GM12878 (cell line): ENCODE measurements around the gene GPAT3. TPM values are rescaled to one million over a fixed set of nuclear protein-coding genes. Genes with fewer than 3 reads are reported as not detected.
A peak's percentile ranks its signal among the peaks of the same experiment; 100 is the strongest.

ENCODE experiments used
- ATAC-seq: fragments of 200-7000 bp; cut with Tn5 transposase; 3 replicates; pipeline ENCODE4 v1.9.1; 2020; ENCODE audit warnings: mild to moderate bottlenecking, moderate library complexity
- BruUV-seq: library from RNA; stranded (reverse); fragments of 400-500 nt; replicated peaks from 2 replicates; lab custom pipeline; 2021; lab: Mats Ljungman, UMichigan
- CTCF ChIA-PET: fragments of 300-600 bp; sonication (Branson Sonifier 250); formaldehyde crosslinking; extraction: SDS; loops from one replicate; lab custom pipeline; 2021; ENCODE audit warnings: inconsistent platforms; lab: Yijun Ruan, JAX
- POLR2A ChIA-PET: fragments of 350-600 bp; formaldehyde crosslinking; extraction: SDS; loops from one replicate; lab custom pipeline; 2021; ENCODE audit warnings: inconsistent platforms; lab: Charles Lee
- RAD21 ChIA-PET: fragments of 300-600 bp; sonication (Branson Sonifier 250); formaldehyde crosslinking; loops from one replicate; lab custom pipeline; 2023; ENCODE audit warnings: antibody characterized with exemption; ENCODE audit not compliant: unreplicated experiment; lab: Charles Lee
- SMC1A ChIA-PET: fragments of 300-600 bp; sonication (Branson Sonifier 250); formaldehyde crosslinking; loops from one replicate; lab custom pipeline; 2023; ENCODE audit not compliant: unreplicated experiment, uncharacterized antibody; lab: Charles Lee
- DNase-seq: peaks from one replicate; pipeline ENCODE4 v3.0.0-alpha.2; 2011; ENCODE audit warnings: low read depth, low spot score
- FAIRE-seq: peaks from 3 replicates; lab custom pipeline; 2011; peaks lifted over from hg19 to GRCh38; lab: Jason Lieb, UNC
- H2AFZ ChIP-seq: 2 replicates; pipeline ENCODE4 v1.6.0; 2011; ENCODE audit warnings: low read depth, low read length, control low read depth; ENCODE audit not compliant: control insufficient read depth
- H3K27ac ChIP-seq: 2 replicates; pipeline ENCODE4 v1.5.1; 2011; ENCODE audit warnings: control low read depth; ENCODE audit not compliant: control insufficient read depth, insufficient read depth
- H3K27me3 ChIP-seq, 2 experiments: replicated peaks in 1 of 2; 2 replicates each; pipeline versions ENCODE4 v1.6.0 to v1.6.1; 2011; ENCODE audit warnings: low read length in 1 of 2; ENCODE audit not compliant: control insufficient read depth in 2 of 2, insufficient read depth in 2 of 2
- H3K36me3 ChIP-seq, 2 experiments: 2 replicates each; pipeline ENCODE4 v1.5.1; 2011; ENCODE audit warnings: low read length in 1 of 2; ENCODE audit not compliant: control insufficient read depth in 2 of 2, insufficient read depth in 2 of 2
- H3K4me1 ChIP-seq: 2 replicates; pipeline ENCODE4 v1.6.1; 2011; ENCODE audit warnings: mild to moderate bottlenecking, low read length, moderate library complexity, mixed read lengths; ENCODE audit not compliant: control insufficient read depth, insufficient read depth
- H3K4me2 ChIP-seq: 2 replicates; pipeline ENCODE4 v1.6.0; 2011; ENCODE audit warnings: control low read depth; ENCODE audit not compliant: control insufficient read depth, insufficient read depth
- H3K4me3 ChIP-seq: fragments of 200-600 bp; sonication (generic); 2 replicates; pipeline ENCODE4 v1.5.1; 2016
- H3K79me2 ChIP-seq: 2 replicates; pipeline ENCODE4 v1.6.0; 2011; ENCODE audit warnings: low read length; ENCODE audit not compliant: control insufficient read depth, insufficient read depth
- H3K9ac ChIP-seq: 2 replicates; pipeline ENCODE4 v1.8.0; 2011; ENCODE audit warnings: low read length, control low read depth, mixed read lengths; ENCODE audit not compliant: control insufficient read depth, insufficient read depth
- H3K9me3 ChIP-seq: replicated peaks from 3 replicates; pipeline ENCODE4 v1.5.1; 2011; ENCODE audit warnings: mild to moderate bottlenecking, low read length; ENCODE audit not compliant: control insufficient read depth, insufficient read depth
- H4K20me1 ChIP-seq: 2 replicates; pipeline ENCODE4 v1.6.0; 2011; ENCODE audit not compliant: control insufficient read depth, insufficient read depth
- EP300 ChIP-seq, 2 experiments: fragments of 150-350 bp in 1 of 2; IDR thresholded peaks; 2 replicates each; pipeline ENCODE4 v1.6.1; 2011 to 2012; ENCODE audit warnings: low read depth in 2 of 2, low read length in 2 of 2, borderline replicate concordance in 1 of 2, improper control_type of control experiment in 1 of 2, inconsistent platforms in 1 of 2; ENCODE audit not compliant: control insufficient read depth in 1 of 2
- JUNB ChIP-seq: IDR thresholded peaks from 2 replicates; pipeline ENCODE4 v1.6.1; 2016; ENCODE audit warnings: antibody characterized with exemption, mild to moderate bottlenecking
- MEF2A ChIP-seq: IDR thresholded peaks from 2 replicates; pipeline ENCODE4 v1.6.1; 2011; ENCODE audit warnings: low read depth, mild to moderate bottlenecking, low read length, moderate library complexity; ENCODE audit not compliant: insufficient read depth
- MTA2 ChIP-seq: fragments of 450-650 bp; IDR thresholded peaks from 2 replicates; pipeline ENCODE4 v1.6.1; 2016; ENCODE audit warnings: low read depth, mild to moderate bottlenecking, moderate library complexity
- NBN ChIP-seq: fragments of 450-650 bp; IDR thresholded peaks from 2 replicates; pipeline ENCODE4 v1.6.1; 2016
- NFIC ChIP-seq: IDR thresholded peaks from 2 replicates; pipeline ENCODE4 v1.6.1; 2012; ENCODE audit warnings: low read depth, mild to moderate bottlenecking, inconsistent platforms, low read length, moderate library complexity
- PAX5 ChIP-seq: IDR thresholded peaks from 2 replicates; pipeline ENCODE4 v1.6.1; 2011; ENCODE audit warnings: low read depth, low read length, borderline replicate concordance
- RFX5 ChIP-seq: IDR thresholded peaks from 2 replicates; pipeline ENCODE4 v1.6.1; 2011; ENCODE audit warnings: low read depth, low read length, improper control_type of control experiment
- RUNX3 ChIP-seq: IDR thresholded peaks from 2 replicates; pipeline ENCODE4 v1.6.1; 2012; ENCODE audit warnings: low read length, inconsistent platforms
- SMAD1 ChIP-seq: fragments of 450-650 bp; IDR thresholded peaks from 2 replicates; pipeline ENCODE4 v1.6.1; 2018; ENCODE audit warnings: mild to moderate bottlenecking, low read depth; ENCODE audit not compliant: partially characterized antibody
- TCF7 ChIP-seq: IDR thresholded peaks from 2 replicates; pipeline ENCODE4 v1.6.1; 2014; ENCODE audit warnings: antibody characterized with exemption, borderline replicate concordance
- YY1 ChIP-seq: IDR thresholded peaks from 2 replicates; pipeline ENCODE4 v1.6.1; 2011; ENCODE audit warnings: low read depth, mild to moderate bottlenecking, low read length
- WGBS: methylation state at CpG from one replicate; pipeline ENCODE4 v1.1.6; 2016; ENCODE audit warnings: low lambda C conversion rate; ENCODE audit not compliant: insufficient replicate concordance, insufficient coverage; ENCODE audit errors: missing lambda C conversion rate; 5-methylcytosine and 5-hydroxymethylcytosine counted together
- in situ Hi-C: fragments of 300-500 bp; cut with MboI; formaldehyde crosslinking; loops from 9 replicates; pipeline ENCODE4 v1.14.3; 2018; ENCODE audit warnings: mixed read lengths
- intact Hi-C: fragments of 100-400 bp; cut with micrococcal nuclease; formaldehyde crosslinking; loops from one replicate; pipeline ENCODE4 v1.14.2; 2022; ENCODE audit not compliant: unreplicated experiment
- polyA plus RNA-seq, 11 experiments: library from polyadenylated mRNA; depleted of rRNA in 4 of 11; unstranded in 6 of 11; stranded (reverse) in 5 of 11; fragments of >200 nt; fragmentation: Nextera tagmentation in 4 of 11; fragmentation: Illumina TruSeq in 1 of 11; extraction: Ambion mirVana in 4 of 11; extraction: Trizol in 1 of 11; gene quantifications; 1 replicate in 1 of 11; 2 replicates in 10 of 11; pipeline versions ENCODE4 v1.2.1 to v1.2.3, GENCODE V29; 2011 to 2016; ENCODE audit warnings: inconsistent platforms in 2 of 11, missing spikeins in 2 of 11, low read depth in 1 of 11
- total RNA-seq, 4 experiments: library from RNA; depleted of rRNA in 3 of 4; stranded (reverse); fragments of >200 nt in 3 of 4; fragmentation: Illumina TruSeq in 1 of 4; extraction: Trizol in 1 of 4; gene quantifications; 2 replicates each; pipeline versions ENCODE4 v1.2.1 to v1.2.3, GENCODE V29; 2013 to 2021
- TF ChIP-seq, protein P1 (sequence below): fragments of 450-650 bp; formaldehyde crosslinking; IDR thresholded peaks from 2 replicates; pipeline ENCODE4 v1.4.0; 2020; ENCODE audit warnings: mild to moderate bottlenecking, moderate library complexity
- TF ChIP-seq, protein P2 (sequence below): fragments of 450-650 bp; IDR thresholded peaks from 2 replicates; pipeline ENCODE4 v1.6.1; 2017; ENCODE audit warnings: mild to moderate bottlenecking

GPAT3 gene
- total and polyA plus RNA-seq, 10 of the 15 experiments (the other 5 are each of a cell fraction or from before 2014, with no cell fraction given), result 0.26 to 1.1 (median 0.52) TPM

DNA sequence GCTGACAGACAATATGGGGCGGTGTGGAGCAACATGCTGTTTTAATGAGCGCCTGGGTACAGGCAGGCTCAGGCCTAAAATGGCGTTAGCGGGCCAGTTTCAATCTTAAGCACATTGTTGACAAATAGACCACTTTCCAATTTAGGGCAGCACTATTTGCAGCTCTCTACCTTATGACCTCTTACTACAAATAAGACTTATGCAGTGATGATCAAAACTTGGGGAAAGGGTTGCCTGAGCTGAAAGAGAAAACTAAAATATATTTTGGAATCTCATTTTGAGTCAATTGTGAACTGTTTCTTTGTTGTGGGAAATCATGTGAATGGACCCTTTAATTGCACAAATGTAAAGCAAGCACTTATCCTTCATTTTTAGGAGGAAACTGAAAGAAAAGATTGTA lies 25.5 kb upstream of the GPAT3 start:
- no TSS peak for BruUV-seq
- no peak overlapping the region for H3K27ac ChIP-seq
- ChIA-PET SMC1A (interaction anchor here (0.7 to 3.7 kb wide), 10 partner anchors 11 to 136 kb away, joined by 3 to 18 read pairs (median 3); no protein-coding TSS in a partner anchor), RAD21 (interaction anchor here (0.8 to 3.1 kb wide), 6 partner anchors 25 to 135 kb away, joined by 3 to 12 read pairs (median 3); partner anchors contain the start of gene GPAT3), POLR2A (no interaction called here), CTCF (interaction anchor here (1.2 to 4.4 kb wide), 3 partner anchors 25 to 133 kb away, joined by 4 to 85 read pairs (median 39); partner anchors contain the start of gene GPAT3)
- H2AFZ ChIP-seq, result no peak overlapping the region
- H3K27me3 ChIP-seq, result no peaks in the 10 kb centered on the region
- FAIRE-seq (no peak), DNase-seq (no peak), ATAC-seq (peak; percentile 79)
- H3K79me2 ChIP-seq, result no peaks in the 10 kb centered on the region
- intact Hi-C loops, result no loop called here
- no peak overlapping the region for H3K4me3 ChIP-seq
- no peak overlapping the region for H3K4me2 ChIP-seq
- 34% methylated on average over 4 of the region's 4 CpGs for WGBS
- H3K9ac ChIP-seq, result no peak overlapping the region
- no peaks in the 10 kb centered on the region for H4K20me1 ChIP-seq
- no peaks in the 10 kb centered on the region for H3K9me3 ChIP-seq
- H3K36me3 ChIP-seq, result no peaks in the 10 kb centered on the region
- TF ChIP-seq MTA2 (peak; percentile 52; the same call in 1 of the 2 replicates), JUNB (peak; percentile 63), RFX5 (no peak), SMAD1 (no peak), NFIC (peak; percentile 30; the same call in 1 of the 2 replicates), RUNX3 (peak; percentile 57), PAX5 (no peak), TCF7 (peak; percentile 89), YY1 (peak; percentile 57; the same call in 1 of the 2 replicates), EP300 (IDR thresholded peaks at IDR 0.05; ENCODE audit: borderline replicate concordance in 1 of 2, control insufficient read depth in 1 of 2, low read depth in 2 of 2, low read length in 2 of 2) (peak in 1 of 2 experiments; percentile 32; a peak in 1 of 4 replicates), MEF2A (0 out of 2 replicates have a peak, but pooled peaks have one; percentile 18), NBN (no peak)
- TF ChIP-seq, protein P1, sequence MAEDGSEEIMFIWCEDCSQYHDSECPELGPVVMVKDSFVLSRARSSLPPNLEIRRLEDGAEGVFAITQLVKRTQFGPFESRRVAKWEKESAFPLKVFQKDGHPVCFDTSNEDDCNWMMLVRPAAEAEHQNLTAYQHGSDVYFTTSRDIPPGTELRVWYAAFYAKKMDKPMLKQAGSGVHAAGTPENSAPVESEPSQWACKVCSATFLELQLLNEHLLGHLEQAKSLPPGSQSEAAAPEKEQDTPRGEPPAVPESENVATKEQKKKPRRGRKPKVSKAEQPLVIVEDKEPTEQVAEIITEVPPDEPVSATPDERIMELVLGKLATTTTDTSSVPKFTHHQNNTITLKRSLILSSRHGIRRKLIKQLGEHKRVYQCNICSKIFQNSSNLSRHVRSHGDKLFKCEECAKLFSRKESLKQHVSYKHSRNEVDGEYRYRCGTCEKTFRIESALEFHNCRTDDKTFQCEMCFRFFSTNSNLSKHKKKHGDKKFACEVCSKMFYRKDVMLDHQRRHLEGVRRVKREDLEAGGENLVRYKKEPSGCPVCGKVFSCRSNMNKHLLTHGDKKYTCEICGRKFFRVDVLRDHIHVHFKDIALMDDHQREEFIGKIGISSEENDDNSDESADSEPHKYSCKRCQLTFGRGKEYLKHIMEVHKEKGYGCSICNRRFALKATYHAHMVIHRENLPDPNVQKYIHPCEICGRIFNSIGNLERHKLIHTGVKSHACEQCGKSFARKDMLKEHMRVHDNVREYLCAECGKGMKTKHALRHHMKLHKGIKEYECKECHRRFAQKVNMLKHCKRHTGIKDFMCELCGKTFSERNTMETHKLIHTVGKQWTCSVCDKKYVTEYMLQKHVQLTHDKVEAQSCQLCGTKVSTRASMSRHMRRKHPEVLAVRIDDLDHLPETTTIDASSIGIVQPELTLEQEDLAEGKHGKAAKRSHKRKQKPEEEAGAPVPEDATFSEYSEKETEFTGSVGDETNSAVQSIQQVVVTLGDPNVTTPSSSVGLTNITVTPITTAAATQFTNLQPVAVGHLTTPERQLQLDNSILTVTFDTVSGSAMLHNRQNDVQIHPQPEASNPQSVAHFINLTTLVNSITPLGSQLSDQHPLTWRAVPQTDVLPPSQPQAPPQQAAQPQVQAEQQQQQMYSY, result no peak
- TF ChIP-seq, protein P2, sequence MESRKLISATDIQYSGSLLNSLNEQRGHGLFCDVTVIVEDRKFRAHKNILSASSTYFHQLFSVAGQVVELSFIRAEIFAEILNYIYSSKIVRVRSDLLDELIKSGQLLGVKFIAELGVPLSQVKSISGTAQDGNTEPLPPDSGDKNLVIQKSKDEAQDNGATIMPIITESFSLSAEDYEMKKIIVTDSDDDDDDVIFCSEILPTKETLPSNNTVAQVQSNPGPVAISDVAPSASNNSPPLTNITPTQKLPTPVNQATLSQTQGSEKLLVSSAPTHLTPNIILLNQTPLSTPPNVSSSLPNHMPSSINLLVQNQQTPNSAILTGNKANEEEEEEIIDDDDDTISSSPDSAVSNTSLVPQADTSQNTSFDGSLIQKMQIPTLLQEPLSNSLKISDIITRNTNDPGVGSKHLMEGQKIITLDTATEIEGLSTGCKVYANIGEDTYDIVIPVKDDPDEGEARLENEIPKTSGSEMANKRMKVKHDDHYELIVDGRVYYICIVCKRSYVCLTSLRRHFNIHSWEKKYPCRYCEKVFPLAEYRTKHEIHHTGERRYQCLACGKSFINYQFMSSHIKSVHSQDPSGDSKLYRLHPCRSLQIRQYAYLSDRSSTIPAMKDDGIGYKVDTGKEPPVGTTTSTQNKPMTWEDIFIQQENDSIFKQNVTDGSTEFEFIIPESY, result 0 out of 2 replicates have a peak, but pooled peaks have one; percentile 55
- in situ Hi-C loops, result loop anchor here (5.0 kb wide), 1 partner anchor 127 kb away; no protein-coding TSS in a partner anchor
- no peaks in the 10 kb centered on the region for H3K4me1 ChIP-seq
